Activated naive CD8-positive, alpha-beta T cell treated with anti-CD3 and anti-CD28 coated beads for 36 hours (primary cell): ENCODE data around the gene SVBP. TPM values are rescaled to one million over a fixed set of nuclear protein-coding genes. Genes with fewer than 3 reads are reported as not detected.

ENCODE experiments used
- DNase-seq: peaks from one replicate; pipeline ENCODE4 v3.0.0; 2021
- H3K27ac Mint-ChIP-seq: one replicate; pipeline ENCODE4 v1.8.0; 2022; ENCODE audit warnings: mild to moderate bottlenecking, moderate library complexity, mixed read lengths
- H3K27me3 Mint-ChIP-seq: one replicate; pipeline ENCODE4 v1.8.0; 2022; ENCODE audit warnings: mild to moderate bottlenecking, mixed read lengths
- H3K36me3 Mint-ChIP-seq: one replicate; pipeline ENCODE4 v1.8.0; 2021; ENCODE audit warnings: mild to moderate bottlenecking, mixed read lengths
- H3K4me1 Mint-ChIP-seq: one replicate; pipeline ENCODE4 v1.8.0; 2021; ENCODE audit warnings: mixed read lengths
- H3K4me3 Mint-ChIP-seq: one replicate; pipeline ENCODE4 v1.8.0; 2022; ENCODE audit warnings: mild to moderate bottlenecking, moderate library complexity, mixed read lengths
- H3K9me3 Mint-ChIP-seq: one replicate; pipeline ENCODE4 v1.8.0; 2022; ENCODE audit warnings: mixed read lengths
- total RNA-seq, 2 experiments: library from RNA; stranded (reverse); gene quantifications; one replicate each; pipeline ENCODE4 v1.2.3, GENCODE V29; 2021

Gene SVBP
- total RNA-seq, 2 experiments from 2014 or later, result 11.8 to 13.7 TPM

GRCh38 chr1:42766741-42767509 lies 50.3 kb downstream of the SVBP start, which contains the start of the genes C1orf50 and P3H1:
Gene C1orf50 (plus strand): TSS chr1:42767249. CDS start chr1:42767312, 63 bp downstream.
Gene P3H1 (minus strand): TSS chr1:42767028. CDS start chr1:42766971, 57 bp downstream.
- Mint-ChIP-seq H3K36me3 (peaks cover 21% of the 10 kb centered on the region), H3K27me3 (no peaks in the 10 kb centered on the region), H3K9me3 (no peaks in the 10 kb centered on the region), H3K27ac (peak within 1 kb of the TSS; percentile 93), H3K4me1 (peaks cover 33% of the 10 kb centered on the region), H3K4me3 (no peak within 1 kb of the TSS)
- DNase-seq, result peak; percentile 100

- peaks cover 20% of the 10 kb centered on the region for H3K36me3 Mint-ChIP-seq
- H3K4me1 Mint-ChIP-seq, result peaks cover 32% of the 10 kb centered on the region
- H3K4me3 Mint-ChIP-seq, result no peak overlapping the region
- H3K27ac Mint-ChIP-seq, result no peak overlapping the region
- peak; percentile 72 for DNase-seq
- H3K27me3 Mint-ChIP-seq, result no peaks in the 10 kb centered on the region
- H3K9me3 Mint-ChIP-seq, result no peaks in the 10 kb centered on the region
These were observed 51.1 kb downstream of the SVBP start for GRCh38 chr1:42765832-42766740.

- DNase-seq, result no peak
- H3K36me3 Mint-ChIP-seq, result peaks cover 14% of the 10 kb centered on the region
- no peak overlapping the region for H3K27ac Mint-ChIP-seq
- peaks cover 25% of the 10 kb centered on the region for H3K4me1 Mint-ChIP-seq
- H3K4me3 Mint-ChIP-seq, result no peak overlapping the region
- H3K9me3 Mint-ChIP-seq, result no peaks in the 10 kb centered on the region
- H3K27me3 Mint-ChIP-seq, result no peaks in the 10 kb centered on the region
These were observed 51.9 kb downstream of the SVBP start for GRCh38 chr1:42765269-42765668.

GRCh38 chr1:42762269-42762668 lies 54.9 kb downstream of the SVBP start:
- no peak for DNase-seq
- H3K36me3 Mint-ChIP-seq, result peaks cover 9% of the 10 kb centered on the region
- H3K4me1 Mint-ChIP-seq, result peaks cover 4% of the 10 kb centered on the region
- H3K27me3 Mint-ChIP-seq, result no peaks in the 10 kb centered on the region
- H3K27ac Mint-ChIP-seq, result no peak overlapping the region
- no peaks in the 10 kb centered on the region for H3K9me3 Mint-ChIP-seq
- H3K4me3 Mint-ChIP-seq, result no peak overlapping the region

- Mint-ChIP-seq H3K27ac (no peak overlapping the region), H3K4me1 (peaks cover 4% of the 10 kb centered on the region), H3K9me3 (no peaks in the 10 kb centered on the region), H3K36me3 (peaks cover 13% of the 10 kb centered on the region), H3K4me3 (no peak overlapping the region), H3K27me3 (no peaks in the 10 kb centered on the region)
- no peak for DNase-seq
These were observed 55.6 kb downstream of the SVBP start for GRCh38 chr1:42761567-42761966.

- H3K27ac Mint-ChIP-seq, result no peak overlapping the region
- peaks cover 17% of the 10 kb centered on the region for H3K36me3 Mint-ChIP-seq
- H3K4me3 Mint-ChIP-seq, result no peak overlapping the region
- peaks cover 4% of the 10 kb centered on the region for H3K4me1 Mint-ChIP-seq
- H3K9me3 Mint-ChIP-seq, result no peaks in the 10 kb centered on the region
- no peaks in the 10 kb centered on the region for H3K27me3 Mint-ChIP-seq
- no peak for DNase-seq
These were observed 58.1 kb downstream of the SVBP start for GRCh38 chr1:42759114-42759513.

GRCh38 chr1:42758641-42759040 lies 58.6 kb downstream of the SVBP start:
- Mint-ChIP-seq H3K27ac (no peak overlapping the region), H3K9me3 (no peaks in the 10 kb centered on the region), H3K4me1 (peaks cover 4% of the 10 kb centered on the region), H3K27me3 (no peaks in the 10 kb centered on the region), H3K4me3 (no peak overlapping the region), H3K36me3 (peaks cover 20% of the 10 kb centered on the region)
- no peak for DNase-seq

- Mint-ChIP-seq H3K9me3 (no peaks in the 10 kb centered on the region), H3K4me1 (peaks cover 4% of the 10 kb centered on the region), H3K27me3 (no peaks in the 10 kb centered on the region), H3K36me3 (peaks cover 20% of the 10 kb centered on the region), H3K27ac (no peak overlapping the region), H3K4me3 (no peak overlapping the region)
- no peak for DNase-seq
These were observed 59.3 kb downstream of the SVBP start for GRCh38 chr1:42757892-42758275.

Other genes starting within 250 kb of the SVBP start
- 100 to 1,000 TPM; 127 to 133 TPM for gene PPIH, start 159.0 kb downstream of the SVBP start, total RNA-seq
- 1,000 to 10,000 TPM; 1,441 to 1,525 TPM for gene YBX1, start 135.0 kb downstream of the SVBP start, total RNA-seq
- not detected for gene CLDN19, start 77.2 kb downstream of the SVBP start, total RNA-seq
- gene P3H1, start 50.4 kb downstream of the SVBP start, total RNA-seq, result 10 to 100 TPM; 24.1 to 27.8 TPM
- gene C1orf50, start 50.1 kb downstream of the SVBP start, total RNA-seq, result 1 to 10 TPM; 6.9 to 7.2 TPM
- under 1 TPM; 0.06 to 0.32 TPM for gene TMEM269, start 32.4 kb downstream of the SVBP start, total RNA-seq
- gene ERMAP, start 275 bp downstream of the SVBP start, total RNA-seq, result 1 to 10 TPM; 3.1 to 3.2 TPM
- 10 to 100 TPM in 1 of 2 experiments, 1 to 10 TPM in 1; 8.7 to 10.0 TPM for gene ZNF691, start 29.2 kb upstream of the SVBP start, total RNA-seq
- 100 to 1,000 TPM; 105 to 114 TPM for gene SLC2A1, start 141.5 kb upstream of the SVBP start, total RNA-seq